BJ (cell line): Measurements from ENCODE around the gene MAST2. TPM values are rescaled to one million over a fixed set of nuclear protein-coding genes. Genes with fewer than 3 reads are reported as not detected.

ENCODE experiments used
- CTCF ChIA-PET: fragments of 350-600 bp; formaldehyde crosslinking; extraction: SDS; loops from one replicate; lab custom pipeline; 2021; ENCODE audit warnings: antibody characterized with exemption, inconsistent platforms; lab: Yijun Ruan, JAX
- POLR2A ChIA-PET: fragments of 300-600 bp; sonication (Branson Sonifier 250); formaldehyde crosslinking; extraction: SDS; loops from one replicate; lab custom pipeline; 2021; ENCODE audit warnings: antibody characterized with exemption; lab: Charles Lee
- DNase-seq: peaks from one replicate; pipeline ENCODE4 v3.0.0-alpha.2; 2011; ENCODE audit warnings: low read depth
- H3K27me3 ChIP-seq: 2 replicates; pipeline ENCODE4 v1.6.0; 2011; ENCODE audit warnings: low read length; ENCODE audit not compliant: control insufficient read depth, insufficient read depth
- H3K36me3 ChIP-seq: 2 replicates; pipeline ENCODE4 v1.5.1; 2011; ENCODE audit warnings: low read length; ENCODE audit not compliant: control insufficient read depth, insufficient read depth
- H3K4me3 ChIP-seq: 2 replicates; pipeline ENCODE4 v1.5.1; 2011; ENCODE audit warnings: low read depth, mild to moderate bottlenecking, control low read depth, low read length
- CTCF ChIP-seq: IDR thresholded peaks from 2 replicates; pipeline ENCODE4 v1.5.1; 2011; ENCODE audit warnings: low read depth, mild to moderate bottlenecking, control low read depth, inconsistent platforms, low read length, moderate library complexity; ENCODE audit not compliant: insufficient read depth
- polyA plus RNA-seq: library from polyadenylated mRNA; depleted of rRNA; stranded (reverse); fragments of >200 nt; gene quantifications from 2 replicates; pipeline ENCODE4 v1.2.3, GENCODE V29; 2011

The MAST2 gene
- polyA plus RNA-seq, 1 experiment = 47.2 TPM

GRCh38 chr1:46020010-46020409, 216.6 kb downstream of the MAST2 start:
- ChIA-PET CTCF (no interaction called here), POLR2A (no interaction called here)
- TF ChIP-seq CTCF = no peak
- Histone ChIP-seq H3K4me3 (no peak overlapping the region), H3K27me3 (no peaks in the 10 kb centered on the region), H3K36me3 (peaks cover 9% of the 10 kb centered on the region)
- DNase-seq = no peak

GRCh38 chr1:46021046-46021996, 217.9 kb downstream of the MAST2 start:
- CTCF ChIA-PET = interaction anchor here (0.9 to 4.1 kb wide), 2 partner anchors 14 to 53 kb away, joined by 3 to 16 read pairs; no protein-coding TSS in a partner anchor
- DNase-seq = no peak
- POLR2A ChIA-PET = no interaction called here
- Histone ChIP-seq H3K27me3 (no peaks in the 10 kb centered on the region), H3K36me3 (peaks cover 9% of the 10 kb centered on the region), H3K4me3 (no peak overlapping the region)
- no peak for TF ChIP-seq CTCF

- Histone ChIP-seq H3K36me3 (peaks cover 15% of the 10 kb centered on the region), H3K27me3 (no peaks in the 10 kb centered on the region), H3K4me3 (no peak overlapping the region)
- DNase-seq = no peak
- ChIA-PET POLR2A (no interaction called here), CTCF (interaction anchor here (1.2 to 1.5 kb wide), 4 partner anchors 10 to 197 kb away, joined by 3 to 5 read pairs (median 4); no protein-coding TSS in a partner anchor)
- no peak for TF ChIP-seq CTCF
These were observed 223.1 kb downstream of the MAST2 start for GRCh38 chr1:46026531-46026930.

DNA sequence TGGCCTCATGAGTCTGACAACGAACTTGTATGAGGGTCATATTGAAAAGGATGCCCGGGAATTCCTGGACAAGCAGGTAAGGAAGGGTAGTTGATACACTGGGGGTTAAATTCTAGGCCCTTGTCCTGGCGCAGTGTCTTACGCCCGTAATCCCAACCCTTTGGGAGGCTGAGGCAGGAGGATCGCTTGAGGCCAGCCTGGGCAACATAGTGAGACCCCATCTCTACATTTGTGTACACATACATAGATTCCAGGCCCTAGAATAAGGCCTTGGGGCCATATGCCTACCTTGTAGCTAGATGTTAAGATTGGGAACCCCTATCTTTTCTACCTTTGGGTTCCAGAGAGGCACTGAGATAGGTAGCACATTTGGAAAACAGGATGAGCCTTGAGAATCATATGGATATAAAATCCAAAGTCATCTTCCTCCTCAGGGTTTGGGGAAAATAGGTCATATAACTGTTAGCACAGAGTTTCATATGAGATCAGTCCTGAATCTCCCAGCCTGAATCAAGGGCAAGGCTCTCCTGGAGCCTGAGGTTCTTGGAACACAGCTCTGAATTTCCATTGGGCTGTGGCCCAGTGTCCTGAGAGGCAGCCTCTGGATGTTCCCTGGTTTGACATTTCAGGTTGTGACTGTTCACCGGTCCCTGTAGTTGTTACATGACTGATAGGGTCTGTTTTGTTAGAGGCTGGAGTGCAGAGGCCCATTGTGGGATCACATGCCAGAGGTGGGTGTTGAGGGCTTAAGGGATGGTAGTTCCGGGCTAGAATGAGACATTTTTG, 224.6 kb downstream of the MAST2 start:
- Histone ChIP-seq H3K36me3 (peaks cover 14% of the 10 kb centered on the region), H3K27me3 (no peaks in the 10 kb centered on the region), H3K4me3 (no peak overlapping the region)
- no peak for TF ChIP-seq CTCF
- no peak for DNase-seq
- POLR2A ChIA-PET = no interaction called here
- CTCF ChIA-PET = interaction anchor here (0.6 to 1.4 kb wide), 4 partner anchors 8 to 516 kb away, joined by 3 to 5 read pairs (median 4); no protein-coding TSS in a partner anchor
